Measurements from ENCODE around the gene POGZ. TPM values are rescaled to one million over a fixed set of nuclear protein-coding genes. Genes with fewer than 3 reads are reported as not detected.

The POGZ gene
- total and polyA plus RNA-seq, 2 of the 4 experiments (the other 2 are of a cell fraction), result 20.8 to 33.5 TPM

- Histone ChIP-seq H2AK9ac (replicated peaks; ENCODE audit: low read depth, low read length, poor library complexity) (no peak overlapping the region), H2BK5ac (ENCODE audit: low read depth, low read length, poor library complexity, severe bottlenecking) (no peak overlapping the region), H3K4me3 (ENCODE audit: insufficient read depth, low read depth, low read length) (no peak overlapping the region), H3K4me2 (ENCODE audit: low read depth, low read length) (no peak overlapping the region), H4K8ac (ENCODE audit: low read depth in 2 of 2, low read length in 2 of 2) (no peak overlapping the region), H3K36me3 (ENCODE audit: control insufficient read depth, insufficient read depth, low read length) (peaks cover 60% of the 10 kb centered on the region), H4K20me1 (ENCODE audit: insufficient read depth, low read length) (peaks cover 10% of the 10 kb centered on the region; the same call in 1 of the 2 replicates), H4K91ac (ENCODE audit: insufficient read depth, low read depth, low read length) (no peak overlapping the region), H4K5ac (ENCODE audit: low read depth, low read length) (no peak overlapping the region), H3K79me1 (ENCODE audit: low read depth in 1 of 2, low read length in 2 of 2) (peaks cover 0 to 32% of the 10 kb centered on the region in 2 experiments; a peak in 3 of 4 replicates), H3K9me1 (ENCODE audit: insufficient read depth, low read length) (peaks cover 11% of the 10 kb centered on the region; the same call in 1 of the 2 replicates), H3K4me1 (ENCODE audit: control insufficient read depth, insufficient read depth, low read length) (no peaks in the 10 kb centered on the region), H3K23ac (ENCODE audit: low read depth, low read length) (no peak overlapping the region), H3K4ac (ENCODE audit: low read depth, low read length) (no peak overlapping the region), H3K14ac (replicated peaks; ENCODE audit: low read depth, low read length) (no peak overlapping the region), H2BK120ac (ENCODE audit: low read depth, low read length) (no peak overlapping the region), H3K27ac (ENCODE audit: insufficient read depth, low read length) (no peak overlapping the region), H3K56ac (ENCODE audit: extremely low read depth, insufficient read depth, low read length) (no peak overlapping the region), H3K9ac (ENCODE audit: low read depth, low read length) (no peak overlapping the region), H2AFZ (replicated peaks; ENCODE audit: low read length, poor library complexity) (no peak overlapping the region), H2BK15ac (ENCODE audit: low read depth, low read length) (no peak overlapping the region), H2BK20ac (ENCODE audit: low read depth, low read length) (no peak overlapping the region), H2AK5ac (ENCODE audit: low read depth, low read length) (no peak overlapping the region), H3K9me3 (ENCODE audit: control insufficient read depth, insufficient read depth, low read length) (no peaks in the 10 kb centered on the region), H3K18ac (ENCODE audit: low read depth, low read length) (no peak overlapping the region), H3K27me3 (ENCODE audit: control insufficient read depth, insufficient read depth, low read length) (no peaks in the 10 kb centered on the region)
- in situ Hi-C loops (cut with MboI; ENCODE audit: low sequenced_read_pairs) (loop anchor here (10.0 kb wide), 2 partner anchors 104 to 214 kb away; partner anchors contain the start of genes PIP5K1A and VPS72), intact Hi-C loops (cut with micrococcal nuclease) (no loop called here), dilution Hi-C loops (cut with HindIII; ENCODE audit: low sequenced_read_pairs, unreplicated experiment) (no loop called here)
- DNase-seq (peak; percentile 24), ATAC-seq (ENCODE audit: low read depth) (peak; percentile 67)
- CTCF ChIA-PET, result no interaction called here
- no peak for TF ChIP-seq SMC3 (IDR thresholded peaks at IDR 0.05; ENCODE audit: low read depth, low read length)
- no peak for TF ChIP-seq CEBPB (IDR thresholded peaks at IDR 0.05; ENCODE audit: low read depth, low read length)
- no peak for TF ChIP-seq MXI1 (IDR thresholded peaks at IDR 0.05; ENCODE audit: borderline replicate concordance, low read depth, low read length)
- TF ChIP-seq USF2 (IDR thresholded peaks at IDR 0.05; ENCODE audit: low read depth, low read length), result no peak
- no peak for TF ChIP-seq CHD1 (IDR thresholded peaks at IDR 0.05; ENCODE audit: low read depth, low read length)
- TF ChIP-seq MAZ (IDR thresholded peaks at IDR 0.05; ENCODE audit: borderline replicate concordance, low read depth, low read length), result no peak
- no peak for TF ChIP-seq RCOR1 (IDR thresholded peaks at IDR 0.05; ENCODE audit: insufficient replicate concordance, low read length)
- TF ChIP-seq FOS (IDR thresholded peaks at IDR 0.05; ENCODE audit: low read depth, low read length), result no peak
- no peak for TF ChIP-seq BHLHE40 (IDR thresholded peaks at IDR 0.05; ENCODE audit: low read depth, low read length)
- no peak for TF ChIP-seq POLR2A (IDR thresholded peaks at IDR 0.05; ENCODE audit: low read depth, low read length)
- no peak for TF ChIP-seq RAD21 (IDR thresholded peaks at IDR 0.05; ENCODE audit: low read length)
- TF ChIP-seq ELK1 (IDR thresholded peaks at IDR 0.05; ENCODE audit: borderline replicate concordance, low read depth, low read length), result no peak
- TF ChIP-seq NFE2L2 (IDR thresholded peaks at IDR 0.05; ENCODE audit: low read depth, low read length), result no peak
- no peak for TF ChIP-seq CTCF (conservative IDR thresholded peaks at IDR 0.05; ENCODE audit: low read depth, low read length)
- TF ChIP-seq RFX5 (IDR thresholded peaks at IDR 0.05; ENCODE audit: low read depth, low read length), result no peak
- no peak for TF ChIP-seq MAFK (IDR thresholded peaks at IDR 0.05; ENCODE audit: low read depth, low read length)
- no TSS peak for BruUV-seq (replicated peaks)
- POLR2A ChIA-PET (ENCODE audit: unreplicated experiment), result no interaction called here
Observed at GRCh38 chr1:151408891-151409290, 50.4 kb downstream of the POGZ start.

All from IMR-90 (cell line).